K562 (cell line): ENCODE measurements around the gene ASCC3.

ENCODE experiments used
- CTCF ChIP-seq, 3 experiments: IDR thresholded peaks in 2 of 3; conservative IDR thresholded peaks in 1 of 3; 2 replicates each; pipeline ENCODE4 v1.5.1; 2011 to 2012; ENCODE audit warnings: low read length in 3 of 3, mild to moderate bottlenecking in 3 of 3, control low read depth in 2 of 3, improper control_type of control experiment in 1 of 3, inconsistent platforms in 1 of 3, low read depth in 1 of 3, mixed read lengths in 1 of 3, moderate library complexity in 1 of 3; ENCODE audit not compliant: insufficient read depth in 2 of 3
- NR1H2 ChIP-seq: sonication (generic); formaldehyde crosslinking; IDR thresholded peaks from 2 replicates; pipeline ENCODE4 v1.4.0; 2020; ENCODE audit warnings: mild to moderate bottlenecking, missing genetic modification reagents
- NR2C2 ChIP-seq, 2 experiments: fragments of 200-800 bp in 1 of 2; sonication (Bioruptor generic) in 1 of 2; sonication (generic) in 1 of 2; formaldehyde crosslinking in 1 of 2; IDR thresholded peaks; 2 replicates each; pipeline versions ENCODE4 v1.6.1 to v1.8.0; 2016 to 2022; ENCODE audit warnings: mild to moderate bottlenecking in 1 of 2, missing compliant biosample characterization in 1 of 2, missing genetic modification characterization in 1 of 2, missing genetic modification reagents in 1 of 2
- POLR2A ChIP-seq: fragments of 450-650 bp; conservative IDR thresholded peaks from 2 replicates; pipeline ENCODE4 v1.6.1; 2016
- TFAP4 ChIP-seq: sonication (generic); formaldehyde crosslinking; IDR thresholded peaks from 2 replicates; pipeline ENCODE4 v1.8.0; 2022; ENCODE audit warnings: missing genetic modification reagents, mild to moderate bottlenecking, moderate library complexity, borderline replicate concordance
- UBTF ChIP-seq, 2 experiments: IDR thresholded peaks; 2 replicates each; pipeline ENCODE4 v1.6.1; 2012; ENCODE audit warnings: improper control_type of control experiment in 2 of 2, low read depth in 2 of 2, low read length in 2 of 2, borderline replicate concordance in 1 of 2
- ZFPM2 ChIP-seq: fragments of 250-450 bp; sonication (Bioruptor Pico); IDR thresholded peaks from 2 replicates; pipeline ENCODE4 v1.5.1; 2022; ENCODE audit warnings: mild to moderate bottlenecking

GRCh38 chr6:100808638-100809275 lies 72.4 kb downstream of the ASCC3 start:
- no peak for TF ChIP-seq TFAP4 (CRISPR knock-in tag)
- TF ChIP-seq NR1H2 (CRISPR knock-in tag), result no peak
- no peak for TF ChIP-seq UBTF (IDR thresholded peaks at IDR 0.05; ENCODE audit: borderline replicate concordance in 1 of 2, low read depth in 2 of 2, low read length in 2 of 2)
- TF ChIP-seq POLR2A, result no peak
- no peak for TF ChIP-seq CTCF (IDR thresholded peaks at IDR 0.05 in 2 of 3, conservative IDR thresholded peaks at IDR 0.05 in 1 of 3; ENCODE audit: insufficient read depth in 2 of 3, low read depth in 1 of 3, low read length in 3 of 3)
- no peak for TF ChIP-seq NR2C2 (CRISPR knock-in tag; IDR thresholded peaks at IDR 0.05)
- no peak for TF ChIP-seq NR2C2 (tag; IDR thresholded peaks at IDR 0.05)
- TF ChIP-seq ZFPM2 (CRISPR knock-in tag), result no peak
